Astrocyte (in vitro differentiated cells and primary cell): ENCODE measurements around the gene RNASE11. TPM values are rescaled to one million over a fixed set of nuclear protein-coding genes. Genes with fewer than 3 reads are reported as not detected.
"Not testable (repeated sequence)": the region's sequence is repeated elsewhere in the genome, so short reads cannot be mapped to it uniquely, and the experiment has no call there.

Experiments
- DNase-seq: peaks from one replicate; pipeline ENCODE4 v3.0.0-alpha.2; 2010; ENCODE audit warnings: low read depth
- FAIRE-seq: peaks from 2 replicates; lab custom pipeline; 2011; peaks lifted over from hg19 to GRCh38; lab: Jason Lieb, UNC
- H2AFZ ChIP-seq: 2 replicates; pipeline ENCODE4 v1.6.0; 2012; ENCODE audit warnings: low read depth, low read length, inconsistent platforms
- H3K27ac ChIP-seq: 2 replicates; pipeline ENCODE4 v1.5.1; 2011; ENCODE audit warnings: low read depth, low read length, inconsistent platforms
- H3K27me3 ChIP-seq: 2 replicates; pipeline ENCODE4 v1.6.0; 2011; ENCODE audit warnings: low read length, inconsistent platforms; ENCODE audit not compliant: insufficient read depth
- H3K36me3 ChIP-seq: 2 replicates; pipeline ENCODE4 v1.5.1; 2011; ENCODE audit warnings: low read length, inconsistent platforms; ENCODE audit not compliant: insufficient read depth
- H3K4me1 ChIP-seq: 2 replicates; pipeline ENCODE4 v1.5.1; 2011; ENCODE audit warnings: low read length, inconsistent platforms; ENCODE audit not compliant: insufficient read depth
- H3K4me2 ChIP-seq: 2 replicates; pipeline ENCODE4 v1.6.0; 2012; ENCODE audit warnings: low read length, inconsistent platforms
- H3K4me3 ChIP-seq: 2 replicates; pipeline ENCODE4 v1.5.1; 2011; ENCODE audit warnings: low read depth, mild to moderate bottlenecking, low read length, inconsistent platforms; ENCODE audit not compliant: insufficient read depth
- H3K79me2 ChIP-seq: 2 replicates; pipeline ENCODE4 v1.6.0; 2012; ENCODE audit warnings: mild to moderate bottlenecking, low read length, inconsistent platforms; ENCODE audit not compliant: insufficient read depth
- H3K9ac ChIP-seq: 2 replicates; pipeline ENCODE4 v1.6.0; 2012; ENCODE audit warnings: mild to moderate bottlenecking, low read length, inconsistent platforms
- H3K9me3 ChIP-seq: 2 replicates; pipeline ENCODE4 v1.5.1; 2012; ENCODE audit warnings: low read depth, mild to moderate bottlenecking, low read length, inconsistent platforms; ENCODE audit not compliant: insufficient read depth
- H4K20me1 ChIP-seq: 2 replicates; pipeline ENCODE4 v1.6.0; 2012; ENCODE audit warnings: low read length, inconsistent platforms; ENCODE audit not compliant: insufficient read depth
- H3K27ac Mint-ChIP-seq: one replicate; pipeline ENCODE4 v1.8.0; 2021; ENCODE audit warnings: mild to moderate bottlenecking, mixed read lengths; ENCODE audit not compliant: unreplicated experiment
- H3K27me3 Mint-ChIP-seq: one replicate; pipeline ENCODE4 v1.8.0; 2021; ENCODE audit warnings: low read depth, mixed read lengths; ENCODE audit not compliant: unreplicated experiment
- H3K36me3 Mint-ChIP-seq: one replicate; pipeline ENCODE4 v1.8.0; 2021; ENCODE audit warnings: low read depth, mixed read lengths; ENCODE audit not compliant: unreplicated experiment
- H3K4me1 Mint-ChIP-seq: one replicate; pipeline ENCODE4 v1.8.0; 2021; ENCODE audit warnings: low read depth, mixed read lengths; ENCODE audit not compliant: unreplicated experiment
- H3K4me3 Mint-ChIP-seq: one replicate; pipeline ENCODE4 v1.8.0; 2021; ENCODE audit warnings: mild to moderate bottlenecking, moderate library complexity, mixed read lengths; ENCODE audit not compliant: unreplicated experiment
- H3K9me3 Mint-ChIP-seq: one replicate; pipeline ENCODE4 v1.8.0; 2021; ENCODE audit warnings: mild to moderate bottlenecking, mixed read lengths; ENCODE audit not compliant: unreplicated experiment
- EZH2 ChIP-seq: IDR thresholded peaks from 2 replicates; pipeline ENCODE4 v1.6.1; 2012; ENCODE audit warnings: mild to moderate bottlenecking, low read length, inconsistent platforms; ENCODE audit not compliant: insufficient read depth
- total RNA-seq: library from RNA; stranded (reverse); gene quantifications from 2 replicates; pipeline ENCODE4 v1.2.1, GENCODE V29; 2021
- TF ChIP-seq, protein P1 (sequence below): IDR thresholded peaks from 2 replicates; pipeline ENCODE4 v1.5.1; 2011; ENCODE audit warnings: low read depth, mild to moderate bottlenecking, inconsistent platforms, low read length, moderate library complexity; ENCODE audit not compliant: insufficient read depth

The RNASE11 gene
- total RNA-seq, 1 donor from 2014 or later: not detected

DNA sequence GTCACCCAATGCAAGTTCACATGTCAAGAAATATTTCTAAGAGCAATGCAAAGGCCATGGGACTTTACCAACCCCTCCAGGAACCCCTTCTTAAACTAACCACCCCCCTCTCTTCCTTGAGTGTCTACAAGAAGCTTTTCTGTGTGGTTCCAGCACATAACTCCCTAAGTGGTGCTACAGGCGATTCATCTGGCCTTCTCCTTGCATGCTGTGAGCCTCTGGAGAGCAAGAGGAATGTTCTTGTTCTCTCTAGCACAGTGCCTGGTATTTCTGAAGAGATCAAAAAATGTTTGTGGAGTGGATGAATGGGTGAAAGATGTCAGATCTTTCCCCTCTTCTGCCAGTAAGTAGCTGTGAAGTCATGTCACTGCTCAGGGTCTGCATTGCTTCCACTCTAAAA is 9.3 kb upstream of the RNASE11 start:
- TF ChIP-seq, protein P1, sequence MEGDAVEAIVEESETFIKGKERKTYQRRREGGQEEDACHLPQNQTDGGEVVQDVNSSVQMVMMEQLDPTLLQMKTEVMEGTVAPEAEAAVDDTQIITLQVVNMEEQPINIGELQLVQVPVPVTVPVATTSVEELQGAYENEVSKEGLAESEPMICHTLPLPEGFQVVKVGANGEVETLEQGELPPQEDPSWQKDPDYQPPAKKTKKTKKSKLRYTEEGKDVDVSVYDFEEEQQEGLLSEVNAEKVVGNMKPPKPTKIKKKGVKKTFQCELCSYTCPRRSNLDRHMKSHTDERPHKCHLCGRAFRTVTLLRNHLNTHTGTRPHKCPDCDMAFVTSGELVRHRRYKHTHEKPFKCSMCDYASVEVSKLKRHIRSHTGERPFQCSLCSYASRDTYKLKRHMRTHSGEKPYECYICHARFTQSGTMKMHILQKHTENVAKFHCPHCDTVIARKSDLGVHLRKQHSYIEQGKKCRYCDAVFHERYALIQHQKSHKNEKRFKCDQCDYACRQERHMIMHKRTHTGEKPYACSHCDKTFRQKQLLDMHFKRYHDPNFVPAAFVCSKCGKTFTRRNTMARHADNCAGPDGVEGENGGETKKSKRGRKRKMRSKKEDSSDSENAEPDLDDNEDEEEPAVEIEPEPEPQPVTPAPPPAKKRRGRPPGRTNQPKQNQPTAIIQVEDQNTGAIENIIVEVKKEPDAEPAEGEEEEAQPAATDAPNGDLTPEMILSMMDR: no peak
- no peak for TF ChIP-seq EZH2
- H3K27ac ChIP-seq: no peak overlapping the region
- H3K9me3 Mint-ChIP-seq: no peaks in the 10 kb centered on the region
- no peaks in the 10 kb centered on the region for H3K9me3 ChIP-seq
- DNase-seq: no peak
- H3K79me2 ChIP-seq: no peaks in the 10 kb centered on the region
- H3K27ac Mint-ChIP-seq: no peak overlapping the region
- no peaks in the 10 kb centered on the region for H4K20me1 ChIP-seq
- H3K4me3 Mint-ChIP-seq: no peak overlapping the region
- no peaks in the 10 kb centered on the region for H3K27me3 ChIP-seq
- no peaks in the 10 kb centered on the region for H3K36me3 ChIP-seq
- peaks cover 3% of the 10 kb centered on the region for H3K27me3 Mint-ChIP-seq
- H3K4me2 ChIP-seq: no peak overlapping the region
- no peak overlapping the region for H2AFZ ChIP-seq
- no peak overlapping the region for H3K4me3 ChIP-seq
- H3K36me3 Mint-ChIP-seq: peaks cover 2% of the 10 kb centered on the region
- H3K4me1 ChIP-seq: no peaks in the 10 kb centered on the region
- no peaks in the 10 kb centered on the region for H3K4me1 Mint-ChIP-seq
- FAIRE-seq: no peak
- no peak overlapping the region for H3K9ac ChIP-seq

DNA sequence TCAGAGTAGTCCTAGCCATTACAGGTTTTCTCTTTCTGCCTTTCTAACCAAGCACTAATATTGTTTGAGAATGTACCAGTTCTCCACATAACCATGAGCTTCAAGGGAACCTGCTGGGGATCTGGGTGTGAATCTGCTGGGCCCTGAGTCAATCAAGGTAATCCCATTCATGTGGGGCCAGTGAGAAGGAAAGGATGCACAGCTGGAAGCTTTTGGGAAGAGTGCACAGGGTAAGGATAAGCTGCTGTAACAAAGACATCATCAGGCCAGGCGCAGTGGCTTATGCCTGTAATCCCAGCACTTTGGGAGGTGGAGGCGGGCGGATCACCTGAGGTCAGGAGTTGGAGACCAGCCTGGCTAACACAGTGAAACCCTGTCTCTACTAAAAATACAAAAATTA is 7.9 kb upstream of the RNASE11 start:
- H3K4me3 ChIP-seq, H3K9me3 Mint-ChIP-seq, H3K27ac Mint-ChIP-seq, H3K9ac ChIP-seq, H3K27me3 ChIP-seq, H3K4me2 ChIP-seq, H4K20me1 ChIP-seq, H3K27me3 Mint-ChIP-seq, H2AFZ ChIP-seq, H3K79me2 ChIP-seq, H3K27ac ChIP-seq, DNase-seq, H3K4me3 Mint-ChIP-seq, H3K36me3 Mint-ChIP-seq, H3K36me3 ChIP-seq, H3K9me3 ChIP-seq, H3K4me1 ChIP-seq, H3K4me1 Mint-ChIP-seq, FAIRE-seq: not testable (repeated sequence)

DNA sequence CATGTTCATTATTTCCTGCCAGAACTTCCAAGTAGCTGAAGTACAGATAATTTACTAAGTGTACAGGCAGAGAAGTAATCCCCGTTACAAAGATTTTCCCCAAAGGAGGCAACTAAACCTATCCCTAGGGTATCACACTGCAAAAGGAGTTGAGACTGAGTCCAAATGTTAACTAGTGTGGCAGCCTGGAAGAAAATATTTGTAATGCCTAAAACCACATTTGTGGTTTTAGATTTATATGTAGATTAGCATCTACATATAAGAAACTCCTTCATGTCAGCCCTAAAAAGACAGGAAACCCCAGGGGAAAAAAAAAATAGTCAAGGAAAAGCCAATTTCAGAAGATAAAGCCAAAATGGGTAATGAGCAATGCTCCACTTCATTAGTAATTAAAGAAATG is 4.8 kb upstream of the RNASE11 start:
- no peak overlapping the region for H3K9ac ChIP-seq
- no peak overlapping the region for H3K27ac Mint-ChIP-seq
- peaks cover 2% of the 10 kb centered on the region for H3K36me3 Mint-ChIP-seq

More for the DNA sequence above, 4.8 kb upstream of the RNASE11 start:
- FAIRE-seq: no peak
- Histone ChIP-seq H3K36me3 (no peaks in the 10 kb centered on the region), H3K79me2 (no peaks in the 10 kb centered on the region), H4K20me1 (no peaks in the 10 kb centered on the region), H3K9me3 (no peaks in the 10 kb centered on the region), H3K27ac (no peak overlapping the region), H3K4me3 (no peak overlapping the region), H3K27me3 (no peaks in the 10 kb centered on the region), H2AFZ (no peak overlapping the region), H3K4me1 (no peaks in the 10 kb centered on the region), H3K4me2 (no peak overlapping the region)
- TF ChIP-seq EZH2: no peak
- TF ChIP-seq, protein P1: no peak
- no peak overlapping the region for H3K4me3 Mint-ChIP-seq
- H3K4me1 Mint-ChIP-seq: no peaks in the 10 kb centered on the region
- H3K9me3 Mint-ChIP-seq: no peaks in the 10 kb centered on the region
- H3K27me3 Mint-ChIP-seq: peaks cover 16% of the 10 kb centered on the region
- DNase-seq: no peak
